ENCODE results near the gene CACNA1I.
A peak's percentile ranks its signal among the peaks of the same experiment; 100 is the strongest.

CACNA1I gene

GRCh38 chr22:39690881-39691605 is 120.5 kb downstream of the CACNA1I start:
- DNase-seq (ENCODE audit: low read depth, low spot score), result peak; percentile 13

GRCh38 chr22:39693943-39694500 is 123.5 kb downstream of the CACNA1I start:
- no peak for DNase-seq (ENCODE audit: low read depth, low spot score)

- DNase-seq (ENCODE audit: low read depth, low spot score), result no peak
Measured at GRCh38 chr22:39697790-39698430, 127.4 kb downstream of the CACNA1I start.

- DNase-seq (ENCODE audit: low read depth, low spot score), result no peak
Measured at GRCh38 chr22:39699631-39700360, 129.2 kb downstream of the CACNA1I start.

GRCh38 chr22:39700565-39700964 is 130.0 kb downstream of the CACNA1I start:
- no peak for DNase-seq (ENCODE audit: low read depth, low spot score)

GRCh38 chr22:39703091-39703490 is 132.5 kb downstream of the CACNA1I start:
- no peak for DNase-seq (ENCODE audit: low read depth, low spot score)

GRCh38 chr22:39703928-39704639 is 133.5 kb downstream of the CACNA1I start:
- DNase-seq (ENCODE audit: low read depth, low spot score), result no peak

GRCh38 chr22:39705386-39705785 is 134.8 kb downstream of the CACNA1I start:
- DNase-seq (ENCODE audit: low read depth, low spot score), result no peak

GRCh38 chr22:39706376-39707140 is 136.0 kb downstream of the CACNA1I start:
- DNase-seq (ENCODE audit: low read depth, low spot score), result no peak

GRCh38 chr22:39707351-39707750 is 136.8 kb downstream of the CACNA1I start:
- no peak for DNase-seq (ENCODE audit: low read depth, low spot score)

- no peak for DNase-seq (ENCODE audit: low read depth, low spot score)
Measured at GRCh38 chr22:39707816-39708215, 137.3 kb downstream of the CACNA1I start.

GRCh38 chr22:39710380-39711150 is 140.0 kb downstream of the CACNA1I start:
- DNase-seq (ENCODE audit: low read depth, low spot score), result no peak

GRCh38 chr22:39712081-39712480 is 141.5 kb downstream of the CACNA1I start:
- no peak for DNase-seq (ENCODE audit: low read depth, low spot score)

- no peak for DNase-seq (ENCODE audit: low read depth, low spot score)
Measured at GRCh38 chr22:39712751-39713525, 142.4 kb downstream of the CACNA1I start.

GRCh38 chr22:39713799-39714290 is 143.3 kb downstream of the CACNA1I start:
- DNase-seq (ENCODE audit: low read depth, low spot score), result no peak

- DNase-seq (ENCODE audit: low read depth, low spot score), result no peak
Measured at GRCh38 chr22:39714321-39714720, 143.8 kb downstream of the CACNA1I start.

- no peak for DNase-seq (ENCODE audit: low read depth, low spot score)
Measured at GRCh38 chr22:39715778-39716495, 145.4 kb downstream of the CACNA1I start.

GRCh38 chr22:39716534-39716933 is 146.0 kb downstream of the CACNA1I start:
- DNase-seq (ENCODE audit: low read depth, low spot score), result no peak

- no peak for DNase-seq (ENCODE audit: low read depth, low spot score)
Measured at GRCh38 chr22:39717099-39717498, 146.5 kb downstream of the CACNA1I start.
